Stomach (tissue), 4 donors: ENCODE measurements around the gene IQCM.

ENCODE experiments used
- EP300 ChIP-seq: sonication (generic); formaldehyde crosslinking; IDR thresholded peaks from one replicate; pipeline ENCODE4 v1.6.1; 2017; ENCODE audit warnings: antibody characterized with exemption
- POLR2A ChIP-seq, 4 donors: fragments of 450-650 bp; IDR thresholded peaks; one replicate each; pipeline ENCODE4 v1.6.1; 2016; ENCODE audit warnings: antibody characterized with exemption in 4 of 4, control low read depth in 2 of 4, mild to moderate bottlenecking in 1 of 4, moderate library complexity in 1 of 4
- POLR2AphosphoS5 ChIP-seq, 3 donors: sonication (generic); formaldehyde crosslinking; IDR thresholded peaks; one replicate each; pipeline ENCODE4 v1.6.1; 2016; ENCODE audit warnings: antibody characterized with exemption in 3 of 3
- TF ChIP-seq, protein P1 (sequence below), 7 experiments: fragments of 450-650 bp in 4 of 7; fragments of 200-600 bp in 3 of 7; sonication (generic) in 3 of 7; IDR thresholded peaks; one replicate each; pipeline ENCODE4 v1.5.1; 2016 to 2019; ENCODE audit warnings: antibody characterized with exemption in 7 of 7, control low read depth in 2 of 7, mild to moderate bottlenecking in 1 of 7

DNA sequence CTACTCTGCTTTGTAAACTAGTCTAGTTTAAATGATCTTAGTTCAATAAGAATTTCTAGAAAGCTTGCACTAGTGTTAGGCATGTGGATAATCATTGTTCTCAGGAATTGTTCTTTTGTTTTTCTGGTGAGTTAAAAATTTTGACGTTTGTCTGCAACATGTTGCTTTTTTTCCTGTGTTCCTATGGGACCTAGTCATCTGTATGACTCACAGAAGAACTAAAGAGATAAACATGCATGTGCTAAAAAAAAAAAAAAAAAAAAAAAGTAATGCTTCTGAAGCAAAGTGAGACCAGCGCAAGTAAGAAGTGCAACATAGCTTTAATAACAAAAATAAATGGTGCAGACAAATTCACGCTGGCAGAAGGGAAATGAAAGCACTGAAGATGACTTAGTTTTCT is 471.2 kb downstream of the IQCM start:
- TF ChIP-seq, protein P1, sequence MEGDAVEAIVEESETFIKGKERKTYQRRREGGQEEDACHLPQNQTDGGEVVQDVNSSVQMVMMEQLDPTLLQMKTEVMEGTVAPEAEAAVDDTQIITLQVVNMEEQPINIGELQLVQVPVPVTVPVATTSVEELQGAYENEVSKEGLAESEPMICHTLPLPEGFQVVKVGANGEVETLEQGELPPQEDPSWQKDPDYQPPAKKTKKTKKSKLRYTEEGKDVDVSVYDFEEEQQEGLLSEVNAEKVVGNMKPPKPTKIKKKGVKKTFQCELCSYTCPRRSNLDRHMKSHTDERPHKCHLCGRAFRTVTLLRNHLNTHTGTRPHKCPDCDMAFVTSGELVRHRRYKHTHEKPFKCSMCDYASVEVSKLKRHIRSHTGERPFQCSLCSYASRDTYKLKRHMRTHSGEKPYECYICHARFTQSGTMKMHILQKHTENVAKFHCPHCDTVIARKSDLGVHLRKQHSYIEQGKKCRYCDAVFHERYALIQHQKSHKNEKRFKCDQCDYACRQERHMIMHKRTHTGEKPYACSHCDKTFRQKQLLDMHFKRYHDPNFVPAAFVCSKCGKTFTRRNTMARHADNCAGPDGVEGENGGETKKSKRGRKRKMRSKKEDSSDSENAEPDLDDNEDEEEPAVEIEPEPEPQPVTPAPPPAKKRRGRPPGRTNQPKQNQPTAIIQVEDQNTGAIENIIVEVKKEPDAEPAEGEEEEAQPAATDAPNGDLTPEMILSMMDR (IDR thresholded peaks at IDR 0.05), result no peak
- no peak for TF ChIP-seq POLR2A (IDR thresholded peaks at IDR 0.05)
- TF ChIP-seq EP300, result no peak
- no peak for TF ChIP-seq POLR2AphosphoS5 (IDR thresholded peaks at IDR 0.05)
